ENCODE data around the gene GTF2H2. TPM values are rescaled to one million over a fixed set of nuclear protein-coding genes. Genes with fewer than 3 reads are reported as not detected.
"Not testable (repeated sequence)": the region's sequence is repeated elsewhere in the genome, so short reads cannot be mapped to it uniquely, and the experiment has no call there.

Gene GTF2H2
- 22.1 TPM for total RNA-seq
- polyA plus RNA-seq = 16.2 TPM
- long read RNA-seq, donor 1 = 0 reads
- long read RNA-seq, donor 2 = 0 reads
- long read RNA-seq, donor 3, partial matches to known transcripts = 0 of 7 reads
- long read RNA-seq, donor 3, other reads (novel, unspliced or antisense) = 0 of 7 reads
- long read RNA-seq, donor 4 = 0 reads
- long read RNA-seq, donor 5, full-length matches to known transcripts = 8 of 8 reads
- long read RNA-seq, donor 5, partial matches to known transcripts = 0 of 8 reads
- long read RNA-seq, donor 5, other reads (novel, unspliced or antisense) = 0 of 8 reads
- long read RNA-seq, donor 6 = 0 reads
- long read RNA-seq, donor 7, full-length matches to known transcripts = 5 of 5 reads
- long read RNA-seq, donor 7, partial matches to known transcripts = 0 of 5 reads
- long read RNA-seq, donor 7, other reads (novel, unspliced or antisense) = 0 of 5 reads
- long read RNA-seq, donor 8, partial matches to known transcripts = 6 of 6 reads
- long read RNA-seq, donor 8, other reads (novel, unspliced or antisense) = 0 of 6 reads
- long read RNA-seq, donor 9, full-length matches to known transcripts = 1 of 1 reads
- long read RNA-seq, donor 9, partial matches to known transcripts = 0 of 1 reads
- long read RNA-seq, donor 9, other reads (novel, unspliced or antisense) = 0 of 1 reads
- long read RNA-seq, donor 10, partial matches to known transcripts = 0 of 1 reads
- long read RNA-seq, donor 10, other reads (novel, unspliced or antisense) = 0 of 1 reads

DNA sequence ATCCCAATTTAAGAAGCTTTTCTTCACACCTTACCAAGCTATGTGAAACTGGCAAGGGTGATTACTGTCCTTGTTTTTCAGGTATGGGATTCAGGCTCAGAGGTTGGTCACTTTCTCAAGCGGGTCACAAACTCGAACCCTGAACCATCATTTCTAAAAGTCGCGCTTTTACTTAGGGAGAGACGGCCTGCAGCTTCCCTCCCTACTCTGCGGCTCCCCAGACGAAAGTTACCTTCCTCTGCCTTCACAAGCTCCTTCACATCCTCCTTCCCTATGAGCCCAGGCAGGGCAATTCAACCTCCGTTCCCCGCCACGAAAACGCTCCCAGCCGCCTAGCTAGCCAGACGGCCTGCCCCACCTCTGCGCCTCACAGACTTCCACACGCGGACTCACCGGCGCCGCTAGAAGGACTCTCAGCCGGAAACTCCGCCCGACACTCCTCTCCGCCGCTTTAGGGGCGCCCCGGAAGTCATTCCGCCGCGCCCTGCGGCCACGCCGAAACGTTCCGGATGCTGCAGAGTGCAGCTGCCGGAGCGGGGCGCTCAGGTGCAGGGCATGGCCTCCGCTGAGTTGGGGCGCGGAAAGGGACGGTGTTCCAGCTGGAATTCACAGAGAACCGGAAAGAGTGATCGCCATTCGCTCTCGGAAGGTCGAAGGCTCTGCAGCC lies at the start of gene GTF2H2:
GTF2H2 (minus strand) TSS at position 415 of the 667 bp plus-strand sequence. CDS start 4,913 bp downstream, outside the sequence.
- not testable (repeated sequence) for H3K9me3 ChIP-seq (ENCODE audit: control insufficient read depth in 2 of 2, insufficient read depth in 1 of 2, low read length in 1 of 2); H3K4me3 ChIP-seq (ENCODE audit: low read length in 2 of 2); H3K36me3 ChIP-seq (ENCODE audit: control insufficient read depth in 2 of 2, insufficient read depth in 2 of 2, low read length in 1 of 2); H3K4me1 ChIP-seq (ENCODE audit: control insufficient read depth in 2 of 2, insufficient read depth in 2 of 2, low read length in 2 of 2); DNase-seq (ENCODE audit: low read depth in 6 of 9, low spot score in 9 of 9); H3K27me3 ChIP-seq (ENCODE audit: control insufficient read depth in 2 of 2, insufficient read depth in 1 of 2, low read length in 1 of 2); H3K27ac ChIP-seq (ENCODE audit: low read depth in 1 of 2, low read length in 1 of 2)
- no CpG with 5 or more reads among the region's 46 CpGs for WGBS

DNA sequence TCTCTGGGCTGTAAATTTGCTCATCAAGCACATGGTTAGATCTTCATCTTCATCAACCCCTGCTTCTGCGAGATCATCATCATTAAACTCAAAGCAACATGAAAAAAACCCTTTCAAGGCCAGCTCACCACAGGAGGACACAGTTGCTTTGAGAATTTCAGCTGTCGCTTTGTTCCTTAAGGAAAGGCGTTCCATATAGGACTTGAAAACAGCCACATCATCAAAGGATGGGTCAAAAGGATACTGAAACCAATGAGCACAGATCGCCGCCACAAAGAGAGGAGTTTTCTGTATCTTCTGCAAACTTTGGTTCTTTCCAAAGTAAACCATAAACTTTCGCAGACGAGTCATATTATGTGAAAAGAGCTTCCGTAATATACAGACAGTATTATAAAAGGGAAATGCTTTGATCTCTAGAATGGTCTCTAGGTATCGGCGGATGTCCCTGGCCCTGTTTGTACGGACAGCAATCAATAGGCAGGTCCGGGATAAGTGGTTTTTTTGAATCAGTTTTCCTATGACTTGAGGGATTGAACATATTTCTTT lies 42.3 kb upstream of the GTF2H2 start:
- H3K4me3 ChIP-seq (ENCODE audit: low read length in 2 of 2); H3K4me1 ChIP-seq (ENCODE audit: control insufficient read depth in 2 of 2, insufficient read depth in 2 of 2, low read length in 2 of 2); H3K27me3 ChIP-seq (ENCODE audit: control insufficient read depth in 2 of 2, insufficient read depth in 1 of 2, low read length in 1 of 2); H3K27ac ChIP-seq (ENCODE audit: low read depth in 1 of 2, low read length in 1 of 2); H3K36me3 ChIP-seq (ENCODE audit: control insufficient read depth in 2 of 2, insufficient read depth in 2 of 2, low read length in 1 of 2); H3K9me3 ChIP-seq (ENCODE audit: control insufficient read depth in 2 of 2, insufficient read depth in 1 of 2, low read length in 1 of 2); DNase-seq (ENCODE audit: low read depth in 6 of 9, low spot score in 9 of 9): not testable (repeated sequence)
- WGBS = no CpG with 5 or more reads among the region's 12 CpGs

DNA sequence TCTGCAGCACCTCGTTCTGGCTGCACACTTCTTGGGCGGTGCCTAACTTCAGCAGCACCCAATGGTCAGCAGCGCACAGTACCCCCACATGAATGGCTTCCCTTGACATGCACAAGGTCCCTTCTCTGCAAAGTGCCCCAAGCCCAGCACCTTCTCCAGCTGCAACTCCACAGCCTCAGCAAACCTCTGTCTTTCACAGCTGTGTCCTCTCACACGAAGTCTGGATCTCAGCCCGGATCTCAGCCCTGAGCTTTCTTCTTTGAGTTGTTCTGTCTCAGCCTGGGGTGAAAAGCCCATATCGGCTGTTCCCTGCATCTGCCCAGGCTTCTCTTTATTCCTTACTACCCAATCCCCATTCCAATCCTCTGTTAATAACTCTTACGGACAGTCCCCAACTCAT lies 32.5 kb upstream of the GTF2H2 start:
- H3K4me3 ChIP-seq (ENCODE audit: low read length in 2 of 2); H3K4me1 ChIP-seq (ENCODE audit: control insufficient read depth in 2 of 2, insufficient read depth in 2 of 2, low read length in 2 of 2); H3K27ac ChIP-seq (ENCODE audit: low read depth in 1 of 2, low read length in 1 of 2); H3K9me3 ChIP-seq (ENCODE audit: control insufficient read depth in 2 of 2, insufficient read depth in 1 of 2, low read length in 1 of 2); H3K27me3 ChIP-seq (ENCODE audit: control insufficient read depth in 2 of 2, insufficient read depth in 1 of 2, low read length in 1 of 2); DNase-seq (ENCODE audit: low read depth in 6 of 9, low spot score in 9 of 9); H3K36me3 ChIP-seq (ENCODE audit: control insufficient read depth in 2 of 2, insufficient read depth in 2 of 2, low read length in 1 of 2): not testable (repeated sequence)
- WGBS = no CpG with 5 or more reads among the region's 7 CpGs

DNA sequence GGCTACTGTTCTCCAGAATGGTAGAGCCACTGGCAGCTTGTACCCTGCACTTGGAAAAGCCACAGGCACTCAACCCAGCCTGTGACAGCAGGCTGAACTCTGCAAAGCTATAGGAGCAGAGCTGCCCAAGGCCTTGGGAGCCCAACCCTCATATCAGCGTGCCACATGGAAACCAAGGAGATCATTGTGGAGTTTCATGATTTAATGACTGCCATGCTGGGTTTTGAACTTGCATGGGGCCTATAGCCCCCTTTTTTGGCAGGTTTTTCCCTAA lies 30.4 kb upstream of the GTF2H2 start:
- WGBS = no CpG with 5 or more reads among the region's 1 CpG
- not testable (repeated sequence) for H3K9me3 ChIP-seq (ENCODE audit: control insufficient read depth in 2 of 2, insufficient read depth in 1 of 2, low read length in 1 of 2); H3K36me3 ChIP-seq (ENCODE audit: control insufficient read depth in 2 of 2, insufficient read depth in 2 of 2, low read length in 1 of 2); DNase-seq (ENCODE audit: low read depth in 6 of 9, low spot score in 9 of 9); H3K4me1 ChIP-seq (ENCODE audit: control insufficient read depth in 2 of 2, insufficient read depth in 2 of 2, low read length in 2 of 2); H3K27me3 ChIP-seq (ENCODE audit: control insufficient read depth in 2 of 2, insufficient read depth in 1 of 2, low read length in 1 of 2); H3K27ac ChIP-seq (ENCODE audit: low read depth in 1 of 2, low read length in 1 of 2); H3K4me3 ChIP-seq (ENCODE audit: low read length in 2 of 2)

DNA sequence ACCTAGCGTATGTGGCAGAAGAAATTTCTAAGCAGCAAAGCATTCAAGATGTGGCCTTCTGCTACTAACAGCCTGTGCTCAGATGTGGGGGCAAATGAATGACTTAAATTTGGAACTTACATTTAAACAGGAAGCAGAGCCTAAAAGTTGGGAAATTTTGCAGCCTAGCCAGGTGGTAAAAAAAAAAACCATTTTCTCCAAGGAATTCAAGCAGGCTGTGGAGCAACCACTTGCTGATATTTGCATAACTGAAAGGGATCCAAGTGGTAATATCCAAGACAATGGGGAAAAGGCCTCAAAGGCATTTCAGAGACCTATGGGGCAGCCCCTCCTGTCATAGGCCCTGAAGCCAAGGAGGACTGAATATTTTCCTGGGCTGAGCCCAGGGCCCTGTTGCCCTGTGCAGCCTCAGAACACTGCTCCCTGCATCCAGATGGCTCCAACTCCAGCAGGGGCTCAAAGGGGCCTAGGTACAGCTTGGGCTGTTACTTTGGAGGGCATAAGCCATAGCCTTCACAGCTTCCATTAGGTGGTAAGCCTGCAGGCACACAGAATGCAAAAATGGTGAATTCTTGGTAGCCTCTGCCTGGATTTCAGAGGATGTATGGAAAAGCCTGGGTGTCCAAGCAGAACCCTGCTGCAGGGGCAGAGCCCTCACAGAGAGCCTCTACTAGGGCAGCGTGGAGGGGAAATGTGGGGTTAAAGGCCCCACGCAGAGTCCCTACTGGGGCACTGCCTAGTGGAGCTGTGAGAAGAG lies 29.9 kb upstream of the GTF2H2 start:
- not testable (repeated sequence) for H3K4me3 ChIP-seq (ENCODE audit: low read length in 2 of 2); DNase-seq (ENCODE audit: low read depth in 6 of 9, low spot score in 9 of 9); H3K9me3 ChIP-seq (ENCODE audit: control insufficient read depth in 2 of 2, insufficient read depth in 1 of 2, low read length in 1 of 2); H3K27ac ChIP-seq (ENCODE audit: low read depth in 1 of 2, low read length in 1 of 2); H3K4me1 ChIP-seq (ENCODE audit: control insufficient read depth in 2 of 2, insufficient read depth in 2 of 2, low read length in 2 of 2); H3K27me3 ChIP-seq (ENCODE audit: control insufficient read depth in 2 of 2, insufficient read depth in 1 of 2, low read length in 1 of 2); H3K36me3 ChIP-seq (ENCODE audit: control insufficient read depth in 2 of 2, insufficient read depth in 2 of 2, low read length in 1 of 2)
- WGBS = 99% methylated on average over 2 of the region's 3 CpGs

DNA sequence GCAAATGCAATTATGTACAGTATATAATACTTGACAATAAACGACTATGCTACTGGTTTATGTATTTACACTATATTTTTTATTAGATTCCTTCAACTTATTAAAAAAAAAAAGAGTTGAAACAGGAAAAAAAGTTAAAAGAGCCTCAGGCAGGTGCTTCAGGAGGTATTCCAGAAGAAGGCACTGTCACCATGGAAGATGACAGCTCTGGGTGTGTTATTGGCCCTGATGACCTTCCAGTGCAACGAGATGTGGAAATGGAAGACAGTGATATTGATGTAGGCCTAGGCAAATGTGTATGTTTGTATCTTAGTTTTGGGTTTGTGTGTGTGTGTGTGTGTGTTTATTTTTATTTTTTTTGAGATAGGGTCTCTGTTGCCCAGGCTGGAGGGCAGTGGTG lies 22.3 kb upstream of the GTF2H2 start:
- H3K27me3 ChIP-seq (ENCODE audit: control insufficient read depth in 2 of 2, insufficient read depth in 1 of 2, low read length in 1 of 2); H3K9me3 ChIP-seq (ENCODE audit: control insufficient read depth in 2 of 2, insufficient read depth in 1 of 2, low read length in 1 of 2); H3K4me1 ChIP-seq (ENCODE audit: control insufficient read depth in 2 of 2, insufficient read depth in 2 of 2, low read length in 2 of 2); H3K36me3 ChIP-seq (ENCODE audit: control insufficient read depth in 2 of 2, insufficient read depth in 2 of 2, low read length in 1 of 2); H3K27ac ChIP-seq (ENCODE audit: low read depth in 1 of 2, low read length in 1 of 2); H3K4me3 ChIP-seq (ENCODE audit: low read length in 2 of 2); DNase-seq (ENCODE audit: low read depth in 6 of 9, low spot score in 9 of 9): not testable (repeated sequence)
- WGBS = 95% methylated on average over 1 of the region's 2 CpGs

DNA sequence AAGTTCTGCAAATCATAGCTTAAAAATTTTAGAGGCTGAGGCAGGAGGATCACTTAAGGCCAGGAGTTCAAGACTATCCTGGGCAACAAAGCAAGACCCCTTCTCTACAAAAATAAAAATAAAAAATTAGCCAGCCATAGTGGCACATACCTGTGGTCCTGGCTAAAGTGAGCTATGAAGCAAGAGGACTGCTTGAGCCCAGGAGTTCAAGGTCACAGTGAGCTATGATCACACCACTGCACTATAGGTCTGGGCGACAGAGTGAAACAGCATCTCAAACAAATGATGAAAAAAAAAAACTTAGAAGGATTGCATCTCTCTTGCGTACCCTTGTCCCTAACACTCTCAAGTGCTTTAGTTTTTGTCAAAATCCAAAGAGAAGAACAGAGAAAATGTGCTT lies 21.3 kb upstream of the GTF2H2 start:
- DNase-seq (ENCODE audit: low read depth in 6 of 9, low spot score in 9 of 9); H3K4me1 ChIP-seq (ENCODE audit: control insufficient read depth in 2 of 2, insufficient read depth in 2 of 2, low read length in 2 of 2); H3K36me3 ChIP-seq (ENCODE audit: control insufficient read depth in 2 of 2, insufficient read depth in 2 of 2, low read length in 1 of 2); H3K27me3 ChIP-seq (ENCODE audit: control insufficient read depth in 2 of 2, insufficient read depth in 1 of 2, low read length in 1 of 2); H3K9me3 ChIP-seq (ENCODE audit: control insufficient read depth in 2 of 2, insufficient read depth in 1 of 2, low read length in 1 of 2); H3K27ac ChIP-seq (ENCODE audit: low read depth in 1 of 2, low read length in 1 of 2); H3K4me3 ChIP-seq (ENCODE audit: low read length in 2 of 2): not testable (repeated sequence)
- WGBS = 94% methylated on average over 1 of the region's 2 CpGs

DNA sequence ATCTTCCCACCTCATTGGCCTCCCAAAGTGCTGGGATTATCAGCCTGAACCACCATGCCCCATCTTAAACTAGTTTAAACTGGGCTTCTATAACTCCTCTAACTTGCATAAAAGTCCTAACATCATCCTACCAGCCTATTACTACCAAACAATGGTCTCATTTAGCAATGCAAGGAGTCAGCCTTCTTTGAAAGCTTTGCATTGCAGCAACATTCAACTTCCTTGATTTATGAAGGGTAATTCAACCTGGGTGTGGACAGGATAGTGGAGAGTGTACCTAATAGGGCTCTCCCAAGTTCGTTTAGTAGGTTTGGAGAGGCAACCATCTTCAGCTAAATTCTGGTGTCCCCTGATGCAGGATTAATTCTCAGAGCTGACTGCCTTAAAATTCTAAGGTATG lies 18.7 kb upstream of the GTF2H2 start:
- H3K4me3 ChIP-seq (ENCODE audit: low read length in 2 of 2); H3K9me3 ChIP-seq (ENCODE audit: control insufficient read depth in 2 of 2, insufficient read depth in 1 of 2, low read length in 1 of 2); DNase-seq (ENCODE audit: low read depth in 6 of 9, low spot score in 9 of 9); H3K4me1 ChIP-seq (ENCODE audit: control insufficient read depth in 2 of 2, insufficient read depth in 2 of 2, low read length in 2 of 2); H3K27ac ChIP-seq (ENCODE audit: low read depth in 1 of 2, low read length in 1 of 2); H3K27me3 ChIP-seq (ENCODE audit: control insufficient read depth in 2 of 2, insufficient read depth in 1 of 2, low read length in 1 of 2); H3K36me3 ChIP-seq (ENCODE audit: control insufficient read depth in 2 of 2, insufficient read depth in 2 of 2, low read length in 1 of 2): not testable (repeated sequence)
- no CpG with 5 or more reads among the region's 1 CpG for WGBS

Data from thymus (tissue), 14 donors.